GM19397 (cell line): ENCODE results near the gene CCDC71.

Experiments used
- ATAC-seq: cut with Tn5 transposase; IDR thresholded peaks from one replicate; pipeline ENCODE4 v1.9.1; 2021; ENCODE audit warnings: mild to moderate bottlenecking, moderate library complexity; ENCODE audit not compliant: unreplicated experiment

CCDC71 gene

GRCh38 chr3:49132073-49132436, 34.1 kb downstream of the CCDC71 start:
- no peak for ATAC-seq

DNA sequence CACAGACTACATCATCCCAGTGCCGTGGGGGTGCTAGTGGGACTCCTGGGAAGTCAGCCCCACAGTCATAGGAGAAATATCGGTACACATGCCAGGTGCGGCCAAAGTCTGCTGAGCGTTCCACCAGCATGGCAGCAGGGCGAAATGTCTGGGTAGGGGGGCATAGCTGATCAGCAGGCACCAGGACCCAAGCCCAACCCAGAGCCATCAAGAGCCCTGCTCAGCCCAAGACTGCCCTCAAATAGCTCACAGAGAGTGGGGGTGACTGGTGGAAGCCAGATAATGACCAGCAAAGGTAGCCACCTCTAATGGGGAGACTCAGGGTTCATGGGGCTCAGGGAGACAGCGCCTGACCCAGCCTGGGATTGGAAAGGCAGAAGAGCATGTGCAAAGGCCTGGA, 34.6 kb downstream of the CCDC71 start:
- no peak for ATAC-seq

DNA sequence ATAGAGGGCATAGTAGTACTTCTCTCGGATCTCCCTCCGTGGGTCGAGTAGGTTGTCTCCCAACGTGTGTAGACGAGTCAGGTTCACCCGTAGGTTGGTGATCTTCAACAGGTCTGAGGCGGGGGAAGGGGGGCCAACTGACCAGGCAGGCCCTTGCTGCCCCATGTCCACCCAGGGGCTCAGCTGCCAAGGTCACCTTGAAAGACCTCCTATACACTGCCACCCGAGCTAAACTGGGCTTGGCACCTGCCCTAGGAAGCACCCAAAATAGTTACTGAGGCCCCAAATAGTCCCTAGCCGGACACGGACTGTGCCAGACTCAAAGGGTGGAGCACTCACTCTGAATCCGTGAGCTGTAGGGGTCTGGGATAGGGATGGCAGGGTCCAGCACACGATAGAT, 35.1 kb downstream of the CCDC71 start:
- ATAC-seq: no peak

DNA sequence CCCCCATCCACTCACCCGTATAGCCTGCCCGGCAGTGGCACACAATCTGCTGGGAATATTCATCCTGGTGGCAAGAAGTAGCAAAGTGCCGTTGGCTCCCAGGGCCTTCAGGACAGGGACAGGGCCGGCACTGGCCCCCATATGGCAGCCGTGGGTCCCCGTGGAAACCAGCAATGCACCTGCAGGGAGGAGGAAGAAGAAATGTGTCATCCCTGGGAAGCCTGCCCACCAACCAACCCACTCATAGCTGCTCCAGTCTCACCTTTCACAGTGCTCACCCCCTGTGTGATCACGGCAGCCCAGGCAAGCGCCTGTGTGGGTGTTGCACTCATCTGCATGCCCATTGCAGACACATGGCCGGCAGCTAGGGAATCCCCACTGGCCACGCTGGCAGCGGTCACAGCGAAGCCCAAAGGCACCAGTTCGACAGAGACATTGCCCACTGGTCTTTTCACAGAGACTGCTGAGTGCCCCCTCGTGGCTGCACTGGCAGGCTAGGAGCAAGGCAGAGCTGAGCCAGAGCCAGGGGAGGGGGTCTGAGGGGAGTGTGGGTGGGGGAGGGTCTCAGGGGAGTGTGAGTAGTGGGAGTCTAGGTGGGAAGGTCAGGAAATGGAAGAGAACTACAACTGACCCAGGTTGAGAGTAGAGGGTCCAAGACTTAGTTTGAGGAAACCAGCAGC, 41.0 kb downstream of the CCDC71 start:
- no peak for ATAC-seq

DNA sequence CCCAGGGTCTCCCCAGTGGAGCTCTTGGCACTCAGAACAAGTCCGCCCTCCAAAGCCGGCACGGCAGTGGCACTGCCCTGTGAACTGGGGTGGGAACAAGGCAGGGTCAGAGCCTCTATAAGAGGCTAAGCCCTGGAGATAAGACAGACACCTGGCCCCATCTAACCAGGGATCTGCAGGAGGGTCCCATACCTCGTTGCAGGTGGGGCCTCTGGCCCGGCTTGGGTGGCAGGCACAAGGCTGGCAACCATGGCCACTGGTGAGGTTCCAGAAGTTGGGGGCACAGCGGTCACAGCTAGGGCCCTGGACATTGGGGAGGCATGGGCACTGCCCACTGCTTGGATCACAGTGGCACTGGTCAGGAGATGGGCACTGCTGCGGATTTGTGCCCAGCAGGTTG, 41.9 kb downstream of the CCDC71 start:
- no peak for ATAC-seq

DNA sequence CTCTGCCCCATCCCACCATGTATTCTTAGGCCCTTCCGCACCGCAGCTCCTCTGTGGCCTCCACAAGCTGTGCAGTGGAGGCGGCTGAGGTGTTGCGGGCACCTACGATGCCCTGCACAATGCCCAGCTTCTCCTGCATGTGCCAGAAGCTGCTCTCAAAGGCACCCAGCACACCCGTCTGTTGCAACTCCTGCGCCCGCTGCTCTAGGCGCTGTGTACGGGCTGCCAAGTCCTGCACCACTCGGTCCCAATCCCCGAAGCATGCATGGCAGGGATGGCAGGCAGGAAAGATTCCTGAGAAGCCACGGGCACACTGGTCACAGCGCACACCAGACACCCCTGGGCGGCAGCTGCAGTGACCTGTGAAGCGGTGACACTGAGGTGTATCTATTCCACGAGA, 42.4 kb downstream of the CCDC71 start:
- no peak for ATAC-seq

DNA sequence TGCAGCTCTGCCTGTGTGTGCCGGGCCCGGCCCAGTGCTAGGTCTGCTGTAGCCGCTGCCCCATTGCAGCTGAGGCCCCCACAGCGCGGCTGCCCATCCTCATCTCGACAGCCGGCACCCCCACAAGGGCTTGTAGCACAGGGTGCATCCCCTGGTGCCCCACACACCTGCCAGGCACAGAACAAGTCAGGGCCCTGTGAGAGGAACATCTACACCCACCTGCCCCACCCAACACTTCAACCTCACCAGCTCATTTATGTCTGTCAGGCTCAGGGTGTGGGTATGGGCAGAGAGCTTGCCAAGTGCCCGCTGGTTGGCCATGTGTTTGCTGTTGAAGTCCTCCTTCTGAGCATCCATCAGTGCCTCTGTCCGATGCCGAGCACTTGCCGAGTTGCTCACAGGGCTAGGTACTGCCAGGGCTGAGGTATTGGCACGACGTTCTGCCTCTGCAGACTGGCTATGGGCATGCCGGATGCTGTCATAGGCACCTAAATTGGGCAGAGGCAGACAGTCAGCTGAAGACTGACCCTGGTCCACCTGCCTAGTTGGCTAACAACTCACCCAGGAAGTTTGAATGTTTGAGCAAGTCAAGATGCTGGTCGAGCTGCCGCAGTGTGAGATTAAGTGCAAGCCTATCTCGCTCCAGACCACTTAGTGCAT, 43.1 kb downstream of the CCDC71 start:
- no peak for ATAC-seq

DNA sequence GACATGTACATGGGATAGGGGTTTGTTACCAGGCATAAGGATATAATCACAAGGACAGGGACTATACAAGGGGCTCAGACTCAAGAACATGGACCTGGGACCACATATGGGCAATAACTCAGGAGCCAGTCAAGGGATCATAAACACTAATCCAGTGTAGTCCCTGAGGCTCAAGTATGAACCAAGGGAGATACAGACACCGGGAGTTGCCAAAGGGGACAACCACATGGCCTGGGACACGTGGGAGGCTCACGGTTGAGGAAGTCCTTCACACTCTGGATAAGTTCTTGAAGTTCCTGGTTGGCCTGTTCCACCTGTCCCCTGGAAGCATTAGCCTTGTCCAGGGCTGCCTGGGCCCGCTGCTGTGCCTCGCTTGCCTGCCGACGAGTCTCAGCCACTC, 43.7 kb downstream of the CCDC71 start:
- ATAC-seq: no peak

DNA sequence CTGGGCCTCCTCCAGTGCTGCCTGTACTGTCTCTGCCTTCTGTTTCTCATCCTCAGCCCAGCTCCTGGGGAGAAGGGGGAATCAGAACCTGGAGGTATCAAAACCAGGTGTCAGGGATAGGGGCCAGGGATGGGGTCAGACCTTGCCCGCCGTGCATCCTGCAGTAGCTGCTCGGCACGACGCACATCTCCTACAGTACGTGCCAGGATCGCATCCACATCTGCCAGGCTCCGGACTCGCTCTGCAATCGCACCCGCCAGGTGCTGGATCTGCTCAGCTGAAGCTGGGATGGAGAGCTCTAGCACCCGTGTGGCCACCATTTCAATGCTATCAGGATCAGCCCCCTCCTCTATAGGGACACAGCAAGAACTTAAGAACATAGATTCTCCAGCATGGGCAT, 44.1 kb downstream of the CCDC71 start:
- ATAC-seq: no peak

DNA sequence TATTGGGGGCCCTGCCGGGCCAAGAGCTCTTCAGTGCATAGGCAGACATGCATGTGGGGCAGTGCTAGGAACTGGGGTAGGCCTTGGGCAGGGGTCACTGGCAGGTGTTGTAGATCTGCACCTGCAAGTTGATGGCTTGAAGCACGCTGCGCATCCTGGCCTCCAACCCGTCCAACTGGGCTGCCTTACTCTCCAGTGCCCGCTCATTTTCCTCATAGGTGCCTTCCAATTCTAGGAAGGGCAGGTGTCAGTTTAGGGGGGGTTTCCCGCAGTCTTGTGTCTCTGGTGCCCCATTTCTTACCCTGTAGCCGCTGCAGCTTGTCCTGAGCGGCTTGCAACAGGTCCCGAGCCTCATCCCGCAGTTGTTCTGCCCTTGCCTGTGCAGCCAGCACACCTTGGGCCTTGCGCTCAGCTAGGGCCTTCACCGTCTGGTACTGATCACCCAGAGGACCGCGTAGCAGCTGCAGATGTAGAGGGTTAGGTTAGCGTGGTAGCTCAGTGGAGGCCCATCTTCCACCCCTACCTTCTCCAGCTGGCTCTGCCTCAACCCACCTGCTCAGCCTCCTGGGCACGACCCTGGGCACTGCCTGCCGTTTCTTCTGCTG, 44.9 kb downstream of the CCDC71 start:
- ATAC-seq: no peak

GRCh38 chr3:49120438-49121131, 45.5 kb downstream of the CCDC71 start, which contains the start of gene USP19:
USP19 (minus strand) TSS chr3:49120823; CDS start chr3:49119145, 1,678 bp downstream.
- ATAC-seq: peak; percentile 81

- ATAC-seq: no peak
Measured at GRCh38 chr3:49120096-49120437, 46.1 kb downstream of the CCDC71 start.

GRCh38 chr3:49119439-49119838, 46.7 kb downstream of the CCDC71 start:
- ATAC-seq: no peak

GRCh38 chr3:49119036-49119435, 47.1 kb downstream of the CCDC71 start:
- ATAC-seq: no peak
